HEK293 (cell line): ENCODE measurements around the gene AP3B1.

Source experiments
- CTCF ChIA-PET: fragments of 350-600 bp; formaldehyde crosslinking; extraction: SDS; loops from one replicate; lab custom pipeline; 2021; ENCODE audit warnings: antibody characterized with exemption; lab: Yijun Ruan, JAX
- POLR2A ChIA-PET: fragments of 300-600 bp; formaldehyde crosslinking; extraction: SDS; loops from one replicate; lab custom pipeline; 2020; ENCODE audit warnings: antibody characterized with exemption, inconsistent platforms; lab: Yijun Ruan, JAX
- H3K27ac ChIP-seq: fragments of 200-500 bp; sonication (Bioruptor generic); 2 replicates; pipeline ENCODE4 v1.5.1; 2014; ENCODE audit warnings: low read depth, low read length, control low read depth, inconsistent platforms; ENCODE audit errors: extremely low read depth
- H3K36me3 ChIP-seq, 2 experiments: fragments of 200-500 bp in 1 of 2; sonication (Bioruptor generic) in 1 of 2; 1 replicate in 1 of 2; 2 replicates in 1 of 2; pipeline ENCODE4 v1.5.1; 2014 to 2017; ENCODE audit warnings: inconsistent platforms in 2 of 2, low read length in 2 of 2; ENCODE audit not compliant: control insufficient read depth in 2 of 2, insufficient read depth in 1 of 2
- H3K4me1 ChIP-seq: fragments of 200-500 bp; sonication (Bioruptor generic); 2 replicates; pipeline ENCODE4 v1.5.1; 2014; ENCODE audit warnings: mild to moderate bottlenecking, low read length, inconsistent platforms; ENCODE audit not compliant: control insufficient read depth, insufficient read depth
- H3K4me3 ChIP-seq: 2 replicates; pipeline ENCODE4 v1.5.1; 2011; ENCODE audit warnings: low read depth, mild to moderate bottlenecking, control low read depth, low read length, moderate library complexity
- H3K9me3 ChIP-seq: fragments of 200-500 bp; sonication (Bioruptor generic); 2 replicates; pipeline ENCODE4 v1.5.1; 2014; ENCODE audit warnings: low read depth, low read length, inconsistent platforms; ENCODE audit not compliant: control insufficient read depth, insufficient read depth
- EGR2 ChIP-seq: fragments of 450-650 bp; formaldehyde crosslinking; IDR thresholded peaks from 2 replicates; pipeline ENCODE4 v1.5.1; 2016; ENCODE audit warnings: low read depth, missing biosample characterization, missing genetic modification characterization
- GLIS2 ChIP-seq: fragments of 450-650 bp; formaldehyde crosslinking; IDR thresholded peaks from 2 replicates; pipeline ENCODE4 v1.5.1; 2016; ENCODE audit warnings: missing biosample characterization, missing genetic modification characterization
- INSM2 ChIP-seq: fragments of 450-650 bp; formaldehyde crosslinking; IDR thresholded peaks from 2 replicates; pipeline ENCODE4 v1.5.1; 2016; ENCODE audit warnings: missing biosample characterization, missing genetic modification characterization
- TCF7L2 ChIP-seq: IDR thresholded peaks from 2 replicates; pipeline ENCODE4 v1.6.1; 2011; ENCODE audit warnings: low read depth, mild to moderate bottlenecking, inconsistent platforms, low read length, moderate library complexity, borderline replicate concordance
- ZBTB8A ChIP-seq: fragments of 450-650 bp; formaldehyde crosslinking; IDR thresholded peaks from 2 replicates; pipeline ENCODE4 v1.5.1; 2016; ENCODE audit warnings: missing biosample characterization, missing genetic modification characterization
- ZNF132 ChIP-seq: fragments of 450-650 bp; formaldehyde crosslinking; IDR thresholded peaks from 2 replicates; pipeline ENCODE4 v1.5.1; 2017; ENCODE audit warnings: missing biosample characterization, missing genetic modification characterization, borderline replicate concordance
- ZNF155 ChIP-seq: fragments of 450-650 bp; formaldehyde crosslinking; IDR thresholded peaks from 2 replicates; pipeline ENCODE4 v1.5.1; 2016; ENCODE audit warnings: missing biosample characterization, missing genetic modification characterization
- ZNF311 ChIP-seq: fragments of 450-650 bp; formaldehyde crosslinking; IDR thresholded peaks from 2 replicates; pipeline ENCODE4 v1.5.1; 2017; ENCODE audit warnings: missing biosample characterization, missing genetic modification characterization, borderline replicate concordance
- ZNF341 ChIP-seq: fragments of 450-650 bp; formaldehyde crosslinking; IDR thresholded peaks from 2 replicates; pipeline ENCODE4; 2016; ENCODE audit warnings: low read depth, missing biosample characterization, missing genetic modification characterization
- ZNF362 ChIP-seq: fragments of 450-650 bp; formaldehyde crosslinking; IDR thresholded peaks from 2 replicates; pipeline ENCODE4 v1.5.1; 2016; ENCODE audit warnings: missing biosample characterization, missing genetic modification characterization
- ZNF426 ChIP-seq: fragments of 450-650 bp; formaldehyde crosslinking; IDR thresholded peaks from 2 replicates; pipeline ENCODE4 v1.5.1; 2017; ENCODE audit warnings: missing biosample characterization, missing genetic modification characterization, mild to moderate bottlenecking, inconsistent platforms, moderate library complexity
- ZNF488 ChIP-seq: fragments of 450-650 bp; formaldehyde crosslinking; IDR thresholded peaks from 2 replicates; pipeline ENCODE4 v1.5.1; 2016; ENCODE audit warnings: missing biosample characterization, missing genetic modification characterization
- ZNF585B ChIP-seq: fragments of 450-650 bp; formaldehyde crosslinking; IDR thresholded peaks from 2 replicates; pipeline ENCODE4 v1.5.1; 2016; ENCODE audit warnings: missing biosample characterization, missing genetic modification characterization
- ZNF701 ChIP-seq: fragments of 450-650 bp; formaldehyde crosslinking; IDR thresholded peaks from 2 replicates; pipeline ENCODE4 v1.5.1; 2016; ENCODE audit warnings: missing biosample characterization, missing genetic modification characterization
- ZNF707 ChIP-seq: fragments of 450-650 bp; formaldehyde crosslinking; IDR thresholded peaks from 2 replicates; pipeline ENCODE4 v1.5.1; 2016; ENCODE audit warnings: missing biosample characterization, missing genetic modification characterization
- ZNF747 ChIP-seq: fragments of 450-650 bp; formaldehyde crosslinking; IDR thresholded peaks from 2 replicates; pipeline ENCODE4 v1.5.1; 2016; ENCODE audit warnings: missing biosample characterization, missing genetic modification characterization
- ZNF837 ChIP-seq: fragments of 450-650 bp; formaldehyde crosslinking; IDR thresholded peaks from 2 replicates; pipeline ENCODE4 v1.5.1; 2016; ENCODE audit warnings: missing biosample characterization, missing genetic modification characterization
- ZSCAN16 ChIP-seq: fragments of 450-650 bp; formaldehyde crosslinking; IDR thresholded peaks from 2 replicates; pipeline ENCODE4 v1.5.1; 2016; ENCODE audit warnings: missing biosample characterization, missing genetic modification characterization
- TF ChIP-seq, protein P1 (sequence below): fragments of 450-650 bp; formaldehyde crosslinking; IDR thresholded peaks from 2 replicates; pipeline ENCODE4 v1.5.1; 2016; ENCODE audit warnings: missing biosample characterization, missing genetic modification characterization
- TF ChIP-seq, protein P2 (sequence below): fragments of 450-650 bp; formaldehyde crosslinking; optimal IDR thresholded peaks from 2 replicates; pipeline ENCODE3; 2016; ENCODE audit warnings: missing biosample characterization, mild to moderate bottlenecking, missing genetic modification characterization
- TF ChIP-seq, protein P3 (sequence below): fragments of 450-650 bp; formaldehyde crosslinking; IDR thresholded peaks from 2 replicates; pipeline ENCODE4 v1.5.1; 2016; ENCODE audit warnings: missing biosample characterization, missing genetic modification characterization, low read depth
- TF ChIP-seq, protein P4 (sequence below): fragments of 450-650 bp; formaldehyde crosslinking; IDR thresholded peaks from 2 replicates; pipeline ENCODE4 v1.5.1; 2016; ENCODE audit warnings: missing biosample characterization, missing genetic modification characterization
- TF ChIP-seq, protein P5 (sequence below): fragments of 450-650 bp; formaldehyde crosslinking; IDR thresholded peaks from 2 replicates; pipeline ENCODE4 v1.5.1; 2017; ENCODE audit warnings: missing biosample characterization, mild to moderate bottlenecking, missing genetic modification characterization, moderate library complexity

Gene AP3B1

DNA sequence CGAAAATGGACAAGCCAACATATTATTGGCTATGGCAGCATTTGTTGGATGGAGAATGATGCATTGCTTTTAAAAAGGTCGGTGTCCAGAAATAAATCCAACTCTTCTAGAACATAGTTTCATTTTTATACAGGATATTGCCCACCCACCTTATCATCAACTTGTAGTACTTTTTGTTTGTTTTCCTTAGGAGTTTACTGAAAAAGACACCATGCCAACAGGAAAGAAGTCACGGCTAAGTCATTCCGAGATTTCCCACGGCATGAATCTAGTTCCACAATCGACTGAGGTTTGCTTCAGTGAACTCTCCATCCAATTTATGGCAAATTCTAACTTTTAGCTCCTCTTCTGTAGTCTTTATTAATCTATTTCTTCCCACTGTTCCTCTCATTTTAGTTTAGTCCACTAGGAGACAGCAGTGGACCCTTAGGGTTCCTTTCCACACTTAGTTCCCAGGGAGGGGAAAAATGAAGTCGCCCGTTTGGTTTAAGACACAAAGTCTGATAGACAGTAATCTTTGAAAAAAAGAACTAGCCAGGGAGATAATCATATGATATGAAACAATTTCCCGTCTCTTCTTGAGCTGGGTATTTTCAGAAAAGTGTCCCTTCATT is 237.5 kb downstream of the AP3B1 start (continued):
- TF ChIP-seq, protein P1, sequence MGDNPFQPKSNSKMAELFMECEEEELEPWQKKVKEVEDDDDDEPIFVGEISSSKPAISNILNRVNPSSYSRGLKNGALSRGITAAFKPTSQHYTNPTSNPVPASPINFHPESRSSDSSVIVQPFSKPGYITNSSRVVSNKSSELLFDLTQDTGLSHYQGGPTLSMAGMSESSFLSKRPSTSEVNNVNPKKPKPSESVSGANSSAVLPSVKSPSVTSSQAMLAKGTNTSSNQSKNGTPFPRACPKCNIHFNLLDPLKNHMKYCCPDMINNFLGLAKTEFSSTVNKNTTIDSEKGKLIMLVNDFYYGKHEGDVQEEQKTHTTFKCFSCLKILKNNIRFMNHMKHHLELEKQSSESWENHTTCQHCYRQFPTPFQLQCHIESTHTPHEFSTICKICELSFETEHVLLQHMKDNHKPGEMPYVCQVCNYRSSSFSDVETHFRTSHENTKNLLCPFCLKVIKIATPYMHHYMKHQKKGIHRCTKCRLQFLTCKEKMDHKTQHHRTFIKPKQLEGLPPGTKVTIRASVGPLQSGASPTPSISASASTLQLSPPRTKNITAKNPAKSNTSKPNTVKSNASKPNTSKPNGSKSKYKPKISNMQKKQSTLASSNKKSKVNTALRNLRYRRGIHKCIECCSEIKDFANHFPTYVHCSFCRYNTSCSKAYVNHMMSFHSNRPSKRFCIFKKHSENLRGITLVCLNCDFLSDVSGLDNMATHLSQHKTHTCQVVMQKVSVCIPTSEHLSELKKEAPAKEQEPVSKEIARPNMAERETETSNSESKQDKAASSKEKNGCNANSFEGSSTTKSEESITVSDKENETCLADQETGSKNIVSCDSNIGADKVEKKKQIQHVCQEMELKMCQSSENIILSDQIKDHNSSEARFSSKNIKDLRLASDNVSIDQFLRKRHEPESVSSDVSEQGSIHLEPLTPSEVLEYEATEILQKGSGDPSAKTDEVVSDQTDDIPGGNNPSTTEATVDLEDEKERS (tag by site-specific recombination): no peak
- TF ChIP-seq ZNF311 (no peak), ZNF707 (tag by site-specific recombination) (no peak), ZNF837 (tag by site-specific recombination) (no peak), ZNF488 (tag by site-specific recombination) (no peak), INSM2 (tag by site-specific recombination) (no peak), ZNF155 (no peak)
- TF ChIP-seq, protein P2, sequence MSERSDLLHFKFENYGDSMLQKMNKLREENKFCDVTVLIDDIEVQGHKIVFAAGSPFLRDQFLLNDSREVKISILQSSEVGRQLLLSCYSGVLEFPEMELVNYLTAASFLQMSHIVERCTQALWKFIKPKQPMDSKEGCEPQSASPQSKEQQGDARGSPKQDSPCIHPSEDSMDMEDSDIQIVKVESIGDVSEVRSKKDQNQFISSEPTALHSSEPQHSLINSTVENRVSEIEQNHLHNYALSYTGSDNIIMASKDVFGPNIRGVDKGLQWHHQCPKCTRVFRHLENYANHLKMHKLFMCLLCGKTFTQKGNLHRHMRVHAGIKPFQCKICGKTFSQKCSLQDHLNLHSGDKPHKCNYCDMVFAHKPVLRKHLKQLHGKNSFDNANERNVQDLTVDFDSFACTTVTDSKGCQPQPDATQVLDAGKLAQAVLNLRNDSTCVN: no peak
- TF ChIP-seq, all 188 proteins: peak for 0

DNA sequence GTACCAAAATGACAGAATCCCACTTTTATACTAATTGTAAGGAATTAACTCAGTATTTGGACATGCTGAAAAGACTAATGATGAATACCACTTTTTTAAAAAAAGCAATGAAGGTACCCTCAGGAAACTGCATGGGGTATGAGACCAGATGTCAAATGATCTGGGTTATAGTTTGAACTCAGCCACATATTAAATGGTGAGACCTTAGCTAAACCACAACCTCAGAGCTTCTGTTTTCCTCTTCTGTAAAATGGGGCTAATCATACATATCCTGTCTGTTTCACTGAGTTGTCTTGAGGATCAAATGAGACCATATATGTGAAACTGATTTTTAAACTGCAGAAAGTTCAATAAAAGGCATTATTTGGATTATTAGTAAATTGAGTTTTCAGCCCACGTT is 238.4 kb downstream of the AP3B1 start:
- Histone ChIP-seq H3K36me3 (no peaks in the 10 kb centered on the region), H3K4me3 (no peak overlapping the region), H3K9me3 (no peaks in the 10 kb centered on the region), H3K4me1 (no peaks in the 10 kb centered on the region), H3K27ac (no peak overlapping the region)
- no peak for TF ChIP-seq ZNF426 (tag by site-specific recombination)
- no peak for TF ChIP-seq ZSCAN16 (tag by site-specific recombination)
- TF ChIP-seq TCF7L2: no peak
- TF ChIP-seq EGR2: no peak
- TF ChIP-seq GLIS2 (tag by site-specific recombination): no peak
- no peak for TF ChIP-seq ZNF362 (tag by site-specific recombination)
- TF ChIP-seq, protein P3, sequence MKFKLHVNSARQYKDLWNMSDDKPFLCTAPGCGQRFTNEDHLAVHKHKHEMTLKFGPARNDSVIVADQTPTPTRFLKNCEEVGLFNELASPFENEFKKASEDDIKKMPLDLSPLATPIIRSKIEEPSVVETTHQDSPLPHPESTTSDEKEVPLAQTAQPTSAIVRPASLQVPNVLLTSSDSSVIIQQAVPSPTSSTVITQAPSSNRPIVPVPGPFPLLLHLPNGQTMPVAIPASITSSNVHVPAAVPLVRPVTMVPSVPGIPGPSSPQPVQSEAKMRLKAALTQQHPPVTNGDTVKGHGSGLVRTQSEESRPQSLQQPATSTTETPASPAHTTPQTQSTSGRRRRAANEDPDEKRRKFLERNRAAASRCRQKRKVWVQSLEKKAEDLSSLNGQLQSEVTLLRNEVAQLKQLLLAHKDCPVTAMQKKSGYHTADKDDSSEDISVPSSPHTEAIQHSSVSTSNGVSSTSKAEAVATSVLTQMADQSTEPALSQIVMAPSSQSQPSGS: no peak
- no peak for TF ChIP-seq ZNF341 (tag by site-specific recombination)
- no peak for TF ChIP-seq ZNF488 (tag by site-specific recombination)
- no peak for TF ChIP-seq ZNF585B
- TF ChIP-seq ZNF747 (tag by site-specific recombination): no peak
- no peak for TF ChIP-seq ZNF701 (tag by site-specific recombination)
- TF ChIP-seq ZNF132 (tag by site-specific recombination): no peak
- TF ChIP-seq ZBTB8A: no peak
- TF ChIP-seq, protein P4, sequence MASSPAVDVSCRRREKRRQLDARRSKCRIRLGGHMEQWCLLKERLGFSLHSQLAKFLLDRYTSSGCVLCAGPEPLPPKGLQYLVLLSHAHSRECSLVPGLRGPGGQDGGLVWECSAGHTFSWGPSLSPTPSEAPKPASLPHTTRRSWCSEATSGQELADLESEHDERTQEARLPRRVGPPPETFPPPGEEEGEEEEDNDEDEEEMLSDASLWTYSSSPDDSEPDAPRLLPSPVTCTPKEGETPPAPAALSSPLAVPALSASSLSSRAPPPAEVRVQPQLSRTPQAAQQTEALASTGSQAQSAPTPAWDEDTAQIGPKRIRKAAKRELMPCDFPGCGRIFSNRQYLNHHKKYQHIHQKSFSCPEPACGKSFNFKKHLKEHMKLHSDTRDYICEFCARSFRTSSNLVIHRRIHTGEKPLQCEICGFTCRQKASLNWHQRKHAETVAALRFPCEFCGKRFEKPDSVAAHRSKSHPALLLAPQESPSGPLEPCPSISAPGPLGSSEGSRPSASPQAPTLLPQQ (tag by site-specific recombination): no peak
- TF ChIP-seq, protein P5, sequence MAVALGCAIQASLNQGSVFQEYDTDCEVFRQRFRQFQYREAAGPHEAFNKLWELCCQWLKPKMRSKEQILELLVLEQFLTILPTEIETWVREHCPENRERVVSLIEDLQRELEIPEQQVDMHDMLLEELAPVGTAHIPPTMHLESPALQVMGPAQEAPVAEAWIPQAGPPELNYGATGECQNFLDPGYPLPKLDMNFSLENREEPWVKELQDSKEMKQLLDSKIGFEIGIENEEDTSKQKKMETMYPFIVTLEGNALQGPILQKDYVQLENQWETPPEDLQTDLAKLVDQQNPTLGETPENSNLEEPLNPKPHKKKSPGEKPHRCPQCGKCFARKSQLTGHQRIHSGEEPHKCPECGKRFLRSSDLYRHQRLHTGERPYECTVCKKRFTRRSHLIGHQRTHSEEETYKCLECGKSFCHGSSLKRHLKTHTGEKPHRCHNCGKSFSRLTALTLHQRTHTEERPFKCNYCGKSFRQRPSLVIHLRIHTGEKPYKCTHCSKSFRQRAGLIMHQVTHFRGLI: no peak
- POLR2A ChIA-PET: no interaction called here
- CTCF ChIA-PET: no interaction called here
